ENCODE data around the gene FSCN2.

Gene FSCN2

DNA sequence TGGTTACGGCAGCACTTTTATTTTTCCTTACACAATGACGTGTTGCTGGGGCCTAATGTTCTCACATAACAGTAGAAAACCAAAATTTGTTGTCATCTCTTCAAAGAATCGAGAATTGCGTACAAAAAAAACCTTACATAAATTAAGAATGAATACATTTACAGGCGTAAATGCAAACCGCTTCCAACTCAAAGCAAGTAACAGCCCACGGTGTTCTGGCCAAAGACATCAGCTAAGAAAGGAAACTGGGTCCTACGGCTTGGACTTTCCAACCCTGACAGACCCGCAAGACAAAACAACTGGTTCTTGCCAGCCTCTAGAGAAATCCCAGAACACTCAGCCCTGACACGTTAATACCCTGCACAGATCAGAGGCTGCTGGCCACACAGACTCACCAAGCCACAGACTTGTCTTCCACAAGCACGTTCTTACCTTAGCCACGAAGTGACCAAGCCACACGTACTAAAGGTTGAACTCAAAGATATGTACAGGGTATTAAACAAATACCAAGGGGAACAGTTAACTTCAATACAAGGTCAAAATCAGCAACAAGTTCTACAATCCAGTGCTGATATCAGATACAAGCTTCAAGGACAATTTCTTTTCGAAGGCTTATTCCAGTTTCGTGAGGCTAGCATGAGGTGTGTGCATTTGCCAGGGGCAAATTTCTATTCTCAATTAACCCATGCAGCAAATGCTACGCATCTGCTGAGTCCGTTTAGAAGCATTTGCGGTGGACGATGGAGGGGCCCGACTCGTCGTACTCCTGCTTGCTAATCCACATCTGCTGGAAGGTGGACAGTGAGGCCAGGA is 18.0 kb upstream of the FSCN2 start:
- no peak for DNase-seq (ENCODE audit: low read depth)
- H3K4me3 ChIP-seq (ENCODE audit: control insufficient read depth, low read depth, low read length), result peak overlapping the region; percentile 63
- no peak for TF ChIP-seq CTCF (IDR thresholded peaks at IDR 0.05; ENCODE audit: control insufficient read depth, insufficient read depth, low read depth, low read length, missing control alignments)

DNA sequence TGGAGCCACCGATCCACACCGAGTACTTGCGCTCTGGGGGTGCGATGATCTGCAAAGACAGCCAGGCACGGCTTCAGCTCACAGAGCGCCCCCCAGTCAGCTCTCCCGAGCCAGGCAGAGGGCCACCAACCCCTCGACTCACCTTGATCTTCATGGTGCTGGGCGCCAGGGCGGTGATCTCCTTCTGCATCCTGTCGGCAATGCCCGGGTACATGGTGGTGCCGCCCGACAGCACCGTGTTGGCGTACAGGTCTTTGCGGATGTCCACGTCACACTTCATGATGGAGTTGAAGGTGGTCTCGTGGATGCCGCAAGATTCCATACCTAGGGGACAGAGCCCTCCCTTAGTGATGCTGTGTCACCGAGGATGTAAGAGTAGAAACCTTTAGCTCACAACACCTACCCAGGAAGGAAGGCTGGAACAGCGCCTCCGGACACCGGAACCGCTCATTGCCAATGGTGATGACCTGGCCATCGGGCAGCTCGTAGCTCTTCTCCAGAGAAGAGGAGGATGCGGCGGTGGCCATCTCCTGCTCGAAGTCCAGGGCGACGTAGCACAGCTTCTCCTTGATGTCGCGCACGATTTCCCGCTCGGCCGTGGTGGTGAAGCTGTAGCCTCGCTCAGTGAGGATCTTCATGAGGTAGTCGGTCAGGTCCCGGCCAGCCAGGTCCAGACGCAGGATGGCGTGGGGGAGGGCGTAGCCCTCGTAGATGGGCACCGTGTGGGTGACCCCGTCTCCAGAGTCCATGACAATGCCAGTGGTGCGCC is 17.2 kb upstream of the FSCN2 start:
- TF ChIP-seq CTCF (IDR thresholded peaks at IDR 0.05; ENCODE audit: control insufficient read depth, insufficient read depth, low read depth, low read length, missing control alignments), result no peak
- H3K4me3 ChIP-seq (ENCODE audit: control insufficient read depth, low read depth, low read length), result peak overlapping the region; percentile 63
- no peak for DNase-seq (ENCODE audit: low read depth)

DNA sequence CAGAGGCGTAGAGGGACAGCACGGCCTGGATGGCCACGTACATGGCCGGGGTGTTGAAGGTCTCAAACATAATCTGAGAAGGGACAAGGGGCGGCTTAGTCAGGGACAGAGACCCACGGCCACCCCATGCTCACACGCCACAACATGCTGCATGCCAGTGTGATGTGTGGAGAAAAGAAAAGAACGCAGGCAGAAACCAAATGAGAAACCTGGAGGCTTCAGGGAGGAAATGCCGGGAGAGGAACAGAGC is 16.7 kb upstream of the FSCN2 start:
- TF ChIP-seq CTCF (IDR thresholded peaks at IDR 0.05; ENCODE audit: control insufficient read depth, insufficient read depth, low read depth, low read length, missing control alignments), result no peak
- peak overlapping the region; percentile 63 for H3K4me3 ChIP-seq (ENCODE audit: control insufficient read depth, low read depth, low read length)
- no peak for DNase-seq (ENCODE audit: low read depth)

- DNase-seq (ENCODE audit: low read depth), result no peak
- no peak for TF ChIP-seq CTCF (IDR thresholded peaks at IDR 0.05; ENCODE audit: control insufficient read depth, insufficient read depth, low read depth, low read length, missing control alignments)
These were observed 16.2 kb upstream of the FSCN2 start for GRCh38 chr17:81511804-81512561.

GRCh38 chr17:81512562-81513371 is 15.4 kb upstream of the FSCN2 start, which contains the start of gene ACTG1:
TSS of gene ACTG1 (minus strand) at chr17:81512799. CDS start at chr17:81512354, 445 bp downstream.
- TF ChIP-seq CTCF (IDR thresholded peaks at IDR 0.05; ENCODE audit: control insufficient read depth, insufficient read depth, low read depth, low read length, missing control alignments), result no peak
- DNase-seq (ENCODE audit: low read depth), result peak; percentile 71
- H3K4me3 ChIP-seq (ENCODE audit: control insufficient read depth, low read depth, low read length), result peak within 1 kb of the TSS; percentile 63

More at GRCh38 chr17:81511804-81512561, 16.2 kb upstream of the FSCN2 start:
- peak overlapping the region; percentile 63 for H3K4me3 ChIP-seq (ENCODE audit: control insufficient read depth, low read depth, low read length)

DNA sequence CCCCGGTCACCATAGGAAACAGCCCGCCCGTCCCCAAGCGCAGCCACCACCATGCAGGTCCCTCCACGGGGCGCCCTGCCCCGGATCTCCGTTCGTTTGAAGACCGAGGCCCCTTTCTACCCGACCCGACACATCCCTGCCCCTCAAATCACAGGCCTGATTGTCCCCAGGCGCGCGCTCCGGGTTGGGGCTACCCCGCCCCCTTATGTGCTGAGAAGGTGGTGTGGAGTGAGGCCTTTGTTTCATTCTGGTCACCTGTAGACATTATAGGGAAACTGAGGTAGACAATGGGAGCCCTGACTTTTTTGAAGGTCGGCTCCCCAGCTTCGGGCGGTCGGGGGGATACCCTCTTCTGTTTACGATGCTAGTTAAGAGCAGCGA is 14.8 kb upstream of the FSCN2 start:
- no peak for TF ChIP-seq CTCF (IDR thresholded peaks at IDR 0.05; ENCODE audit: control insufficient read depth, insufficient read depth, low read depth, low read length, missing control alignments)
- H3K4me3 ChIP-seq (ENCODE audit: control insufficient read depth, low read depth, low read length), result peak overlapping the region; percentile 57
- no peak for DNase-seq (ENCODE audit: low read depth)

All from AG09309 (cell line).